ENCODE data around the gene CCR5. TPM values are rescaled to one million over a fixed set of nuclear protein-coding genes. Genes with fewer than 3 reads are reported as not detected.
"Not testable (repeated sequence)": the region's sequence is repeated elsewhere in the genome, so short reads cannot be mapped to it uniquely, and the experiment has no call there.

The CCR5 gene
- 1 to 10 TPM in 2 of 4 donors, under 1 TPM in 2; 0.16 to 5.2 (median 0.78) TPM for total RNA-seq

- ATAC-seq (ENCODE audit: low FRiP score) (peak; percentile 69), DNase-seq (ENCODE audit: low spot score) (no peak)
- TF ChIP-seq CTCF (IDR thresholded peaks at IDR 0.05), result no peak
Measured at GRCh38 chr3:46370839-46371518, at the start of gene CCR5. TSS of gene CCR5 (plus strand) at chr3:46370946. CDS start at chr3:46372903, 1,957 bp downstream.

- no peak for DNase-seq (ENCODE audit: low spot score)
- no peak for ATAC-seq (ENCODE audit: low FRiP score)
- TF ChIP-seq CTCF (IDR thresholded peaks at IDR 0.05), result no peak
Measured at GRCh38 chr3:46321461-46322104, 49.2 kb upstream of the CCR5 start.

- ATAC-seq (ENCODE audit: low FRiP score) (no peak), DNase-seq (ENCODE audit: low spot score) (no peak)
- no peak for TF ChIP-seq CTCF (IDR thresholded peaks at IDR 0.05)
Measured at GRCh38 chr3:46324036-46324435, 46.7 kb upstream of the CCR5 start.

GRCh38 chr3:46325645-46326300 lies 45.0 kb upstream of the CCR5 start:
- ATAC-seq (ENCODE audit: low FRiP score) (peak; percentile 81), DNase-seq (ENCODE audit: low spot score) (no peak)
- no peak for TF ChIP-seq CTCF (IDR thresholded peaks at IDR 0.05)

DNA sequence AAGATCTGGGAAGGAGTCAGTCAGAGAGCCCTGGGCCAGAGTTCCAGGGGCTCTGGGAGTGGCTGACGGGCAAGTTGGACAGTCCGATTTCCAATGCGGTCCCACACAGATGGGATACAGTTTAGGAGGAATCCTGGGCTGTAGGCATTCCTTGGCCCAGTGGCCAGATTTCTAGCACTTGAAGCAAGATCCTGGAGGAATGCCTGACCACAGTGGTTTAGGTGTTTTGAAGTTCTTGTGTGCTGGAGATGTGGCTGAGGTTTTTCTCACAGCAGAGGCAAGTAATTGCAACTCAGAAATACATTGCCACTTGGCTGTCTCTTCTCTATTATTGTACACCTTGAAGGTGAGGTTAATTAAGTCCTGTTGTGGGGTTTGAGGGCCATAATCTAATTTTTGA lies 40.1 kb upstream of the CCR5 start:
- ATAC-seq (ENCODE audit: low FRiP score); DNase-seq (ENCODE audit: low spot score): not testable (repeated sequence)

DNA sequence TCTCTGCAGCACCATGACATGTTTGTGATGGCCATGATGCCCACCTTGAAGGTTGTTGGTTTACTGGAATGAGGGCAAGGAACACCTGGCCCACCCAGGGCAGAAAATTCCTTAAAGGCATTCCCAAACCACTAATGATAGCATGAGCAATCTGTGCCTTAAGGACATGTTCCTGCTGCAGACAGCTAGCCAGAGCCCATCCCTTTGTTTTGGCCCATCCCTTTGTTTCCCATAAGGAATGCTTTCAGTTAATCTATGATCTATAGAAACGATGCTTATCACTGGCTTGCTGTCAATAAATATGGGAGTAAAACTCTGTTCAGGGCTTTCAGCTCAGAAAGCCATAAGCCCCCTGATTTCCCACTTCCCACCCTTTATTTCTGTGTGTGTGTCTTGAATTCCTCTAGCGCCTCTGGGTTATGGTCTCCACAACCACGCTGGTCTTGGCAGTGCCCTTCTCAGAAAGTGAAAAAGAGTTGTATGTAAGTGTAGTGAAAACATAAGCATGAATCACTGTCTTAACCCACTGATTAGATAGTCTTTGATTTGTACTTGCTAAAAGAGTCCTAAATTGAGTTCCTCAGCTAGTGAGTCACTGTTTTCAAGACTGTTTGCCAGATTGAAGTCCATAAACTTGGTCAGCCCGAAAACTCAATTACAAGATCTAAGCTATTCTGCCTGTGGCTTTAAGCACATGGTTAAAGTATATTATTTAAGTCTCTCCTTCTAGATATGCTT lies 35.8 kb upstream of the CCR5 start:
- no peak for DNase-seq (ENCODE audit: low spot score)
- peak; percentile 90 for ATAC-seq (ENCODE audit: low FRiP score)

More for the DNA sequence above, 35.8 kb upstream of the CCR5 start:
- TF ChIP-seq CTCF (IDR thresholded peaks at IDR 0.05), result no peak
